Activated CD4-positive, alpha-beta T cell treated with anti-CD3 and anti-CD28 coated beads for 24 hours (primary cell): Measurements from ENCODE around the gene RNU1-3.
"Not testable (repeated sequence)": the region's sequence is repeated elsewhere in the genome, so short reads cannot be mapped to it uniquely, and the experiment has no call there.

Experiments
- DNase-seq, 2 donors: peaks; one replicate each; pipeline ENCODE4 v3.0.0-alpha.2; 2020; ENCODE audit warnings: low read depth in 2 of 2

The RNU1-3 gene

DNA sequence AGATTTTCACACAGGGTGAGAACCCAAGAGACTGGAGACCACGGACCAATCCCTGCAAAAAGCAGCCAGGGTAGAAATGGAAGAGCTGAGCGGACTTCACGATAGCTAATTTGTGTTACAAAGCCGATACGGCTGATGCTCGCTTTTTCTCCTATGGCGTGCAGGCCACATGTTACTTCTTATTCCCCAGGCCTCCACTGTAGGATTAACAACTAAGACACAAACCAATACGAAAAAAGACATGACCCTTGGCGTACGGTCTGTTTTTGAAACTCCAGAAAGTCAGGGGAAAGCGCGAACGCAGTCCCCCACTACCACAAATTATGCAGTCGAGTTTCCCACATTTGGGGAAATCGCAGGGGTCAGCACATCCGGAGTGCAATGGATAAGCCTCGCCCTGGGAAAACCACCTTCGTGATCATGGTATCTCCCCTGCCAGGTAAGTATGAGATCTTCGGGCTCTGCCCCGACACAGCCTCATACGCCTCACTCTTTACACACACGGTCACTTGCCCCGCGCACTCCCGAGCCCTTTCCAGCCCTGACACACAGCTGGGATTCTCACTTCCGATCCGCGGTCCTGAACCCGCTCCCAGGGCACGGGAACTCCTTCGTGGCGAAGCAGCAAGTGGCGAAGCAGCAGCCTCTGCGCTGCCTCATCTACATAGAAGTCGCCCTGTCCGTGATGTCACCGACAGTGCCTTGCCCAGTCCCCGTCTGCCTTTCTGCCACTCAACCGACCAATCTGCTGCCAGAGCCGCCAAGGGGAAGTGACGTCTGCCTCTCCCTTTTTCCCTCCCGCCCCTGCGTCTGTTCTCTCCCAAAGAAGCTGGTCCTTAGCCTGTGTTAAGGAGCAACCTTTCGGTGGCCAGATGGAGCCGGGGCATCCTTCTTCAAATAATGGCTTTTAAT, at the start of gene RNU1-3:
TSS of gene RNU1-3 (minus strand) at position 447 of the 912 bp plus-strand sequence.
- DNase-seq, result not testable (repeated sequence)

DNA sequence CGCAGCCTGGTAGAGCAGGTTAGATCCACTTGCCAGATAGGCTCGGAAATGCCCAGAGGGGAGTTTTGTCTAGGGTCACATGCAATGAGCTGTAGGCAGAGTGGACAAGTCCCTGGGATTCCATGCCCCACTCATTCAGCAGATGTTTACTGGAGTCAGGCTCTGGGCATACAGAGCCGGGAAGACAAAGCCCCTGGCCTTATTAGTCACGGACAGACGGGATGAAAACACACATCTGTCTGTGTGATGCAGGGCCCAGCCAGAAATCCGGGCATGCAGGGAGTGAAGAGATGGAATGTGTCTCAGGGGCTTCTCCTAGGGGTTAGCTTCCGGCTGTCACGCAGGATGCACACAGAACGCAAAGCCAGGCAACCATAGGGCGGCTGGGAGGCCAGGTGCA, 46.7 kb upstream of the RNU1-3 start:
- not testable (repeated sequence) for DNase-seq

DNA sequence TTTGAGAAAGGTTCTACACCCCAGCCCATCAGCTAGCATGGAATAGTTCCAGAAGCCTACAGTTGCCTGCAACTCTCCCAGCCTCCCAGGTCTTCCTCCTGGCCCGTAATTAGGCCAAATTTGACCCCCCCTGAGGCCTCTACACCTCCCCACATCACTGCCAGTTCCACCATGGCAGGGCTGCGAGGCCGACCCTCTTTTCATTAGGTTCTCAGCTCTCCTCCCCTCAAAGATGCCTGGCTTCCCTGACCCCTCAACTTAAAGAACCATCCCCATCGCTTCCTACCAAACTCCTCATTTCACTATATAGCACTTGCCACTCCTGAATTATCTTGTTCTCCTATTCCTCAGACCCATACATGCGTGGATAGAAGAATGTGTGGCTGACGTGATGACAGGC, 46.2 kb upstream of the RNU1-3 start:
- not testable (repeated sequence) for DNase-seq

DNA sequence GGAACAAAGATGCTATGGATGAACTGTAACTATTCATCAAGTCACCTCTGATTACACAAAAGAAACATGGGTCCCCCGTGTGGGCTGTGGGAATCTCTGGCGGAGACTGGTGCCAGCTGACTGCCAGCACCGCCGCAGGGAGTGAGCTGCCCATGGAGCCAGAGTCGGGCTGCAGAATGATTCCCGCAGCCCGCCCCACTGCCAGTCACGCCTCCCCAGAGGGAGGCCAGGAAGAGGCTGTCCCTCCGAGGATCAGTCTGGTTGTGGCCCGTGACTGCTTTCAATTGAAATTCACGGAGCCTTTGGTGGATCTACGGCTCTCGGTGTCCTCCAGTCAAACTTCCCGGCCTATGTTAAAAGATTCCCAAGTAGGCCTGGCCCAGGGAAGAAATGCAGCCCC, 45.8 kb upstream of the RNU1-3 start:
- DNase-seq, result not testable (repeated sequence)

DNA sequence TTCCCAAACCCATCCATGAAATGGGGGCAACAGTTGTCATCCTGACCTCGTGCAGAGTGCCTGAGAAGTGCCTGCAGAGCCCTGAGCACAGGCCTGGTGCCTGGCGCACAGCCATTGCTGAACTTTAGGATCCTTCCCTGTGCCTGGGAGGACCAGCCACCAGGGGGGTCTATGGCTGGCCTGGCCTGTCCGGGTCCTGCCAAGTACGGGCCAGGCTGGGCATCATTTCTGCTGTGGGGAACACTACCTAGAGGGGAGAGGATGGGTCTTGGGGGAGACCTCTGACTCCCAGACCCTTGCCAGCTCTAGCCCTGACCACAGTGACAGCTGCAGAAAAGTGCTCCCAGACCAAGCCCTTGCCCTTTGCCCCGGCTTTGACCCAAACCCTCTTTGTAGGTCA, 45.4 kb upstream of the RNU1-3 start:
- DNase-seq, result not testable (repeated sequence)

DNA sequence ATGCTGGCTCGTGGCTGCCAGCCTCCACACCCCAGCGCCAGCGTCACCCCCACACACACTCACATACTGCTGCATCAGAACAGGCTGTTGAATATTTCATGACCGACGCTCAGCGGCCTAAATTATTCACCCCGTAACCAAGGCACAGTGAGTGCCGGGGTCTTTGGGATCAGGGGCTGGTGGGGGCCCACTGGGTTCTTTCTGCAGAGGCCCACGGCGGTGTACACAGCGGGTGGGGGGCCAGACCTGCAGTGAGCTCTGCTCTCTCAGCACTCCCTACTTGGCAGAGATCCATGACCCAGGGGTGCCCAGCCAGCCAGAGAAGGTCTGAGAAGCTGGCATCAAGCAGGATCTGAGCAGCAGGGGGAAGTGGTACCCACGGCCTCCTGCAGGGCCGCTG, 43.9 kb upstream of the RNU1-3 start:
- not testable (repeated sequence) for DNase-seq

DNA sequence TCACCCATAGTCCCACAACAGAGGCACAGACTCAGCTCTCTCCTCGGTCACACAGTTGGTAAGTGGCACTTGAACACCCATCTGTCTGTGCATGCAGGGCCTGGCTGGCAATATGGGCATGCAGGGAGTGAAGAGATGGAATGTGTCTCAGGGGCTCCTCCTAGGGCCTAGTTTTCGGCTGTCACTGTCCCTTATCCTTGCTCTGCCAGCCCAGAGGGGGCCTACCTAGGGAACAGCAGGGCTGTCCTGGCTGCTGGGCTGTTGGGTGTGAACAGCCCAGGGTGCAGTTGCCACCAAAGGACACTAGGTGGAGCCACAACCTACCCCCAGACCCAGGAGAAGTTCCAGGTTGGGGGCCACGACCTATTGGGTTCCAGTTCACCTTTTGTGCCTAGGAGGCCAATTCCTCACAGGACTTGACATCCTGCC, 42.9 kb upstream of the RNU1-3 start:
- DNase-seq, result not testable (repeated sequence)

DNA sequence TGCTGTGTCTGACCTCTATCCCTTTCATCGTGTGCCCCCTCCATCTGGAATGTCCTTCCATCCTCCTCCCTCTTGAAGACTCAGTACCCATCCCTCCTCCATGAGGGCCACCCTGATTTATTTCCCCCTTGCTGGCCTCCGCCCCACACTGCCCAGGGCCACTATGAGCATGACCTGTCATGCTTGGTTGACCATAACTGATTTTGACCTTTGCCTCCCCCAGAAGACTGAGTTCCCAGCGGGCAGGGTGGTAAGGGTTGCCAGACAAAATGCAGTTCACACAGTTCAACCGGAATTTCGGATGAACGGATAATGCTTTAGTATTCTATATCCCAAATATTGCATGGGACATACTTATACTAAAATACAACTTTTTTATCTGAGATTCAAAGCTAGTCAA, 42.0 kb upstream of the RNU1-3 start:
- DNase-seq, result not testable (repeated sequence)

DNA sequence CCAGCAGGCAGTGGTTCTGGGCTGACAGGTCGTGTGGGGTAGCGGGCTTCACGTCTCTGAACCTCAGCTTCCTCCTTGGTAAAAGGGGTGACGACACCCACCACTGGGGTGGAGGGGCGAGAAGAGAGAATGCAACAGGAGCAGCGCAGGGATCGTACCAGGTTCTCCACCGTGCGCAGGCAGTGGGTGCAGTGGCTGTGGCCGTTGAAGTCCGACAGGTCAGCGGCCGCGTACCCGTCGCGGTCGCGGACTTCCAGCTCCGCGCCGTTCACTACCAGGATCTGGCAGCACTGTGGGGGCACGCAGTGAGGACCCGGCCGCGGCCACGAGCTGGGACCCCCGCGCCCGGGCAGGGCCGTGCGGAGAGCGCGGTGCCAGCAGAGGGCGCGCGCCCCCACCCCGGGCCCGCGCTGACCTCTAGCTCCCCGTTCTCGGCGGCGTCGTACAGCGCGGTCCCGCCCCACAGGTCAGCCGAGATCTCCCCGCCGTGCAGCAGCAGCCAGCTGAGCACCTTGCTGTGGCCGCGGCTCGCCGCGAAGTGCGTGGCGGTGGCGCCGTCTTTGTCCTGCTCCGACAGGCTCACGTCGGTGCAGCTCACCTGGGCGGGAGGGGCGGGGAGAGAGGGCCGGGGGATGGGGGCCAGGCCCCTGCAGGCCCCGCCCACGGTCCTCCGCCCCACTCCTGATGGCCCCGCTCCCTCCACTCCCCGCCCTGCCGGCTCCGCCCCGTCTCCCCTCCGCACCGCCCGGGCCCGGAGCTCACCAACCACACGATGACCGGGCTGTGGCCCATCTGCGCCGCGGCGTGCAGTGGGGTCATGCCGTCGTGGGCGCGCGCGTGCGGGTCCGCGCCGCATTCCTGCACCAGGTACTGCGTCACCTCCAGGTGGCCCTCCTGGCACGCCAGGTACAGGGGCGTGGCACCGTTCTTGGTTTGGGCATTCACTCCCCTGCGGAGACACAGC, 40.7 kb upstream of the RNU1-3 start:
- not testable (repeated sequence) for DNase-seq

DNA sequence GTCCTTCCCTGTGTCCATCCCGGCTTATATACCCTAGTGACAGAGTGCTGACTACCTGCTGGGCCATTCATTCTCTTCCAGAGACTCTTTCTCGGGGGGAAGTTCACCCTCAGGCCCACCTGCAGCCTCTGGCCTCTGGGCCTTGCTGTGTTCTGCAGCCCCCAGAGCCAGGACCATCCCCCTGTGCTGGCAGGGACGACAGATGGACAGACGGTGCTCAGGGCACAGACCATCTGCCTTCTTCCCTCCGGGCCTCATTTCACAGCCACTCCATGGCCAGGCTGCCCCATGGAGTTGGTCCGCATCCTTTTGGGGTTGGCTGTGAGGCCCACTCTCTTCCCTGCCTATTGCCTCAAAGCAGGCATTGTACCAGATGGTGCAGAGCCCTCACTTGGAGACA, 39.6 kb upstream of the RNU1-3 start:
- not testable (repeated sequence) for DNase-seq

DNA sequence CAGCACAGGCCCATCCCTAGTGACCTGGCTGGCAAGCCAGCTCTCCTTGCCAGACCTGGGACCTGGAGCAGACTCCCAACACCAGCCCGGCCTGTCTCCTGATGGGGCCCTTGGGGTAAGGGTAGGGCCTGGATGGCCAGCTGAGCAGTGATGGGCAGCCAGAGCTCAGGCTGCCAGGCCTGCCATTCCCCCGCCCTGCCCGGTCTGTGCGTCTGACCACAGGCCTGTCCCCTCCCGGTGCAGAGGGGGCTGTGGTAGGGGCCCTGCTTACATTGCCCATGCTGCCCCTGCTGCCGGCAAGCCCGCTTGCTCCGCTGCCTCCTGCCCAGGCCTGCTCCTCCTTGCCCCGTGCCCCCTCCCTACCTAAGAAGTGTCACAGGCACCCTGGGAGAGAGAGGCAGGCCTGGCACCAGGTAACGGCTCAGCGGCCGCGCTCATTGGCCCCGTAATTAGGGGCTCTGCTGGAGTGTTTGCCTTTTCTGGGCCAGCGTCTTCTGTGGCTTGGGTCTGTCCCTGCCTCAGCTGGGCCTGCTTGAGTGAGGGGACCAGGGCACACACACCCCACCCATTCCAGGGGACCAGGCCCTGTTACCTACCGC, 37.9 kb upstream of the RNU1-3 start:
- DNase-seq, result not testable (repeated sequence)

DNA sequence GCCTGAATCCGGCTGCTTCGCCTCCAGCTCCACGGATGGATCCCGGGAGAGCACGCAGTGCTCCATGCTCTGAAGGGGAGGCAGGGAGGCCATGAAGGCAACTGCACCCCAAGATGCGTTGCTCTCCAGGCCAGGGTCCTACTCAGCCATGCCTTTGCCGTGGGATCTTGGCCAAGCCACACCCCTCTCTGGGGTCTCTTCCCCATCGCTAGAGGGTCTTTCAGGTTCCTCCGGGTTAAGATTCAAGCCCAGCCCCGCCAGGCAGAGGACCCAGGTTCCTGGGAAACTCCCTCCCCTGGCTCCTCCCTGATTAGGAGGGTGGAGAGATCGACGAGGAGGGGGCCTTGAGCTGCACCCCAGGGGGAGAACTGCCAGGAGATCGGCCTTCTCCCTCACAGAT, 37.3 kb upstream of the RNU1-3 start:
- DNase-seq, result not testable (repeated sequence)

DNA sequence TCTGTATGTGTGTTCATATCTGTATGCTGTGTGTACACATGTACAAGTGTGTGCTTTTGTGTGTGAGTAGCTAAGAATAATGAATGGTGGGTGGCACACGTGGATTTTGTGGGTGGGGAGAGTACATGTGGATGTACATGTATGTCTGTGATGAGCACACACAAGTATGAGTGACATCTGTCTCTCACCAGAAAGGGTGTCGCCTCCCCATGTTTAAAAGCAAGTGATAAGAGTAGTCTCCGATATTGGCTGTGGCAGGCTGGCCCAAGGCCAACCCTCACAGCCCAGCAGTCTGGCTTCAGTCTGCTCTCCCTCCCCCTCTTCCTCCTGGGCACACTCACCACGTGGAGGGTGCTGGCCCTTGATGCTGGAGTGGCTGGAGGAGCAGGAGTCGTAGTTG, 36.9 kb upstream of the RNU1-3 start:
- not testable (repeated sequence) for DNase-seq

DNA sequence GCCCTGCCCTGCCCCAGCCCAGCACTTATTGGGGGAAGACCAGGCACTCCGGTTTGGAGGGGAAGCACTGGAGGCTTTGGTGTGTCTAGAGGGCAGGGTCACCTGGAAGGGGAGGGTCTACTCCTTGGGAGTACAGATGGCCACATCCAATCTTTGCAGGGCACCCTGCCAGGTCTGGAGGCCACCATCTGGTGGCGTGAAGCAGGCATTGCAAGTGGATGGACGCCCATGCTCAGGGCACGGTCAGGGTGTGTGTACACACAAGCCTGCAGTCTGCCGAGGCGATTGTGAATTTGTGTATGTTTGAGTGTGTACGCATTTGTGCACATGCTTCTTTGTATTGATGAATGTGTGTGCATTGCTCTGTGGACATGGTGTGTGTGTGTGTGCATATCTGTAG, 36.4 kb upstream of the RNU1-3 start:
- not testable (repeated sequence) for DNase-seq

DNA sequence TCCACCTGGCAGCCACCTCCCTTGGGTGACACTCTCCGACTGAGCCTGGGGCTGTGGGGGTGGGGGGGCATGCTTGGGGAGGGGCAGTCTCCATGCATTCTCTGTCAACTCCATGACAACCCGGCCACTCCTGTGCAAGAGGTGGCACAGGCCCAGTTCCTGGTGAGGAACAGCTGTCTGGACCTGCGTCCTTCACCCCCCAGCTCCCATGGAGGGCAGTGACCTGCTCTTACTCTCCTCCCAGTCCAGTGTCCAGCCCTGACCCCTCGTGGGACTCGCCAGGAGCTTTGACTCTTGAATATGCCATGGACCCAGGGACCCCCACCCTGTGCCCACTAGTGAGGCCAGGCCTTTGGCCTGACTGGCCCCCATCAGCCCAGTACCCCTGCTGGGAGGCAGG, 35.5 kb upstream of the RNU1-3 start:
- not testable (repeated sequence) for DNase-seq

DNA sequence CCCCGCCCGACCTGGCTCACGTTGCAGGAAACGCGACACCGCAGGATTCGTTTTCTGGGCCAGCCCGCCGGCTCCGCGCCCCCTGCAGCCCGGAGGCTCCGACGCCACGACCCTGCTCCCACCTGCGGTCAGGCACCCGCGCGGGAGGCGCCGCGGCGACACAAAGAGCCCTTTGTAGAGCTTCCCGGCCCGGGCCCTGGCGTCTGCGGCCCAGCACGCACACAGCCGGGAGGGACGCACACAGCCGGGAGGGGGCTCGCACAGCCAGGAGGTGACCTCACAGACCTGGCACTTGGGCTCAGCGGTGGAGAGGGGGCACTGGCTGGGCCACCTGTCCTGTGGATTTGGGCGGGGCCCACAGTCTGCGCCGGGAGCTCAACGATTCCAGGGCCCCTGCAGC, 34.4 kb upstream of the RNU1-3 start:
- not testable (repeated sequence) for DNase-seq

DNA sequence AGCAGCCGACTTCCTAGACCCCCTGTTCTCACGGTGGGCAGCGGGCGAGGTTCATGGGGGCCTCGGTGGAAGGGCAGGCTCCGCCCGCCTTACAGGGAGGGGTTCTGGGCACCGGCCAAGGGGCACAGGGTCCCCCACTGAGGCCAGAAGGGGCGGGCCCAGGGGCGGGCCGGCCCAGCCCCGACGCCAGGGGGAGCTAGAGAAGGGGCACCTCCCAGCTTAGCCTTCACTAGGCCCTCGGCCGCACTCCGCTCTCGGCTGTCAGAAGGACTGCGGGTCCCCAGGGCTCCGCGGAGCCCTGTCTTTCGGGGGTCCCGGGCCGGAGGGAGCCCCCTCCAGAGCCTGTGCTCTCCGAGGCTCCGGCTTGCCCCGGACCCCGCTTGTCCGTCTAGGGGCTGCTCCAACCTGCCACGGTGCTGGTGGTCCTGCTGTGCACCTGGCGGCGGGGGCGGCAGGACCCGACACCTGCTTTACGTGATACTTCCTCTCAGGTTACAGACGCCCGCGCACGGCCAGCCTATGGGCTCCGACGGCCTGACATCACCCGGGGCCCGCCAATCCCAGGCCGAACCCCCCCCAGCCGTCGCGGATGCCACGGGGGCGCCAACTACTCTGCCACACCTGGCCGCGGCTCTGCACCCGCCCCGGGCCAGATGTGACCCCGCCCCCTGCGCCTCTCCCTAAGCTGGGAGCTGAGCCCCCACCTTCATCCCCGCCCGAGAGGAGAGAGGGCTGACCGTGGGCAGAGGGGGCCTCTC, 33.6 kb upstream of the RNU1-3 start:
- DNase-seq, result not testable (repeated sequence)

DNA sequence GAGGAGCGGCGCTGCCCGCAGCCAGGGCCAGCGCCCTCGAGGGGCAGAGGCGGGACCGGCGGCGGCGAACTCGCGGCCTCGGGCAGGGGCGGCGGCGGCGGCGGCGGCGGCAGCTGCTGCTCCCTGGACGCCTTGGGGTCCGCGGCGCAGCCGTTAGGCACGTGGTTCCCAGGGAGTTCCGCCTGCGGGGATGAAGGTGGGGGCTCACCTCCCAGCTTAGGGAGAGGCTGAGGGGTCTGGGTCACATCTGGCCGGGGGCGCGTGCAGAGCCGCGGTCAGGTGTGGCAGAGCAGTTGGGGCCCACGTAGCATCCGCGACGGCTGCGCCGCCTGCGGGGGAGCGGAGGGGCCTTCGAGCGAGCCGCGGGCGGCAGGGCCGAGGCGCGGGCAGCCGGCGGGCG, 32.7 kb upstream of the RNU1-3 start:
- DNase-seq, result not testable (repeated sequence)

DNA sequence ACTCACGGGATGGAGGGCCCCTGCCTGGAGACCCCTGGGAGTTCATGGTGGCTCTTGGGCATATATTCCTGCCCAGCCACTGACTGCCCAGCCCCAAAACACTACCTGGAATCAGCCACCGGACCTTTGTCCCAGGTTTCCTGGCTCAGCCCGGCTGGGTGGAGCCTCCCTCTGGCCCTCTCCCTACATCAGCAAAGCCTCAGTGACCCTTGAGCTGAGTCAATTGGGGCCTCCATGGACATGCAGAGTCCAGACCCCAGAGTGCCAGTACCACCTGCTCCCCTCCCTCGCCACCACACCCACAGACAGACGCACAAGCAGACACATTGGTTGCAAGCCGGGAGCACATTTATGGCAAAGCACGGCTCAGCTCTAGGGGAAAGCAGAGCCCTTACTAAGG, 30.4 kb upstream of the RNU1-3 start:
- not testable (repeated sequence) for DNase-seq

DNA sequence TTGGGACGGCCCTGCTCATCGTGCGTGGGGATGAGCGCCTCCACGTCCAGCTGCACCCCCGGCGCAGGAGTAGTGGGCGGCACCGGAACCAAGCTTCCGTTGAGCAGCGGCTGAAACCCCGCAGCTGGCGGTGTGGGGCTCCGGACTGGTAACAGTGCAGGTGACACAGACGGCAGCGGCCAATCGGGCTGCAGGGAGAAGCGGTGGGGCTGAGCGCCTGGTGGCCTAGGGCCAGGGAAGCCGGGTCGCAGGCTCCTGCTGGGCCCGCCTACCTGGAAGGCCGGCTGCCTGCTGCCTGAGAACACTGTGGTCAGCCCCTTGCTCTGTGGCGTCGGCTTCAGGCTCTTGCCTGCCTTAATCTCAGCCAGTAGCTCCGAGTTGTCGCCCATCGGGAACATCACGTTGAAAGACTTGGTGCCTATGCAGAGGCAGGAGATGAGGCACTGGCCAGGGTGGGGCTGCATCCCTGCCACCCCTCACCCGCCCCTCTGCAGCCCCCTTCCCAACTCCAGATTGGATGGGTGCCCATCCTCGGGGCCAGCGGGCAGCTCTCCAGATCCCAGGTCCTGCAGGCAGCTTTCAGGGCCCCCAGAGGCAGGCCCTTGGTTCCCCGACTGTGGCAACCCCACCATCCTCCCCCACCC, 29.9 kb upstream of the RNU1-3 start:
- DNase-seq, result not testable (repeated sequence)

DNA sequence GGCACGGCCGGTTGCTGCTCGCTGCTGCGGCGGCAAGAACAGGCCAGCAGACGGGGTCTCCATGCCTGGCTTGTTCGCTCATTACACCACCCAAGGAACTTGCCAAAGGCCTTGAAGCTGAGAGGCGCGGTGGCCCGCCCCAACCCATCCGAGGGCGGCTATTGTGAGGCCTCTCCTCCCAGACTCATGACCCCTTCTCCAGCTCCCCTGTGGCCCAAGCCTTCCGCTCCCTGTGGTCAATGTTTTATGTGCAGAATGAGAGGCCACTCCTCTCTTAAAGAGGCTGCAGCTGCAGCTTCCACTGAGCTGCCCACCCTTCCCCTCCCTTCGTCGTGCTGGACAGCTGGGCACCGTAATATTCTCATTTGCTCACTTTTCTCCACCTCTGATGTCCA, 27.6 kb upstream of the RNU1-3 start:
- DNase-seq, result not testable (repeated sequence)
